NCI-H526 (cell line): ENCODE measurements around the gene DEDD2.

Experiments
- DNase-seq, 2 experiments: peaks; one replicate each; lab custom pipeline; 2025; lab: John Stamatoyannopoulos, UW

DEDD2 gene

GRCh38 chr19:42170715-42171114 lies 46.8 kb downstream of the DEDD2 start:
- DNase-seq = no peak

GRCh38 chr19:42169486-42170413 lies 47.7 kb downstream of the DEDD2 start:
- DNase-seq = no peak

- no peak for DNase-seq
These were observed 49.3 kb downstream of the DEDD2 start for GRCh38 chr19:42168206-42168605.

GRCh38 chr19:42166316-42166715 lies 51.2 kb downstream of the DEDD2 start:
- no peak for DNase-seq

GRCh38 chr19:42165146-42165545 lies 52.3 kb downstream of the DEDD2 start:
- DNase-seq = no peak

GRCh38 chr19:42161616-42162263 lies 55.7 kb downstream of the DEDD2 start:
- no peak for DNase-seq

- no peak for DNase-seq
These were observed 57.5 kb downstream of the DEDD2 start for GRCh38 chr19:42159942-42160341.

GRCh38 chr19:42158926-42159325 lies 58.6 kb downstream of the DEDD2 start:
- DNase-seq = no peak

GRCh38 chr19:42156571-42156970 lies 60.9 kb downstream of the DEDD2 start:
- DNase-seq = no peak

GRCh38 chr19:42155796-42156195 lies 61.7 kb downstream of the DEDD2 start:
- no peak for DNase-seq

GRCh38 chr19:42154471-42155323 lies 62.8 kb downstream of the DEDD2 start:
- DNase-seq = peak in 1 of 2 experiments; percentile 19

- no peak for DNase-seq
These were observed 63.6 kb downstream of the DEDD2 start for GRCh38 chr19:42153672-42154433.

GRCh38 chr19:42152910-42153671 lies 64.4 kb downstream of the DEDD2 start:
- no peak for DNase-seq

GRCh38 chr19:42151782-42152684 lies 65.4 kb downstream of the DEDD2 start:
- no peak for DNase-seq

- DNase-seq = no peak
These were observed 66.5 kb downstream of the DEDD2 start for GRCh38 chr19:42150911-42151361.

GRCh38 chr19:42150364-42150763 lies 67.1 kb downstream of the DEDD2 start:
- no peak for DNase-seq

GRCh38 chr19:42149447-42150202 lies 67.9 kb downstream of the DEDD2 start:
- DNase-seq = no peak
